GM04504 (cell line): ENCODE measurements around the gene HEMGN.

Source experiments
- DNase-seq: peaks from one replicate; pipeline ENCODE4 v3.0.0-alpha.2; 2012; ENCODE audit warnings: low read depth

HEMGN gene

DNA sequence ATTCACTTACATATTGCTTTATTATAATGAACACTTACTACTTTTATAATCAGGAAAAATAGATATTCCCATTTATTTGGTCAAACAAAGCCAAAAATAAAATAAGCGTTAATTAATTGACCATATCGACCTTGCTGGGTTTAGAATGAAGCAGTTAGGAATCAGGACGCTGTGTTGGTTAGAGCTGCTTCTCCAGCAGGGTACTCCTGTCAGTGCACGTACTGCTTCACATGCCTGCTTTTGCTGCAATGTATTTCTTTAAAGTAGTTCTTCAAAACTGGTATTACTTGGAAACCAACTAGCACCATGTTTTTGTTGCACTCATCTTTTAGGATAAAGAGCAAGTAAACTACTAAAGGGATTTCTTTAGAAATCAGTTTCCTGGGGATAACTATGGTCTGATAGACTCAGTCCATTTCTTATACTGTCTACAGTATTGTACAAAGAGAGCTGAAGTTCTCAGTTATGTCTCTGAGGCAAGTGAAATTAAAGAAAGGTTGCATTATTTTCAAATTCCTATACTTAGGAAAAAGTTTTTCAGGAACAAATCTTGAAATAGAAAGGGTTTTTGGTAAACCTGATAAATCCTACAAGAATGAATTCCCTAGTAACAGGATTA is 8.9 kb downstream of the HEMGN start:
- DNase-seq = no peak

DNA sequence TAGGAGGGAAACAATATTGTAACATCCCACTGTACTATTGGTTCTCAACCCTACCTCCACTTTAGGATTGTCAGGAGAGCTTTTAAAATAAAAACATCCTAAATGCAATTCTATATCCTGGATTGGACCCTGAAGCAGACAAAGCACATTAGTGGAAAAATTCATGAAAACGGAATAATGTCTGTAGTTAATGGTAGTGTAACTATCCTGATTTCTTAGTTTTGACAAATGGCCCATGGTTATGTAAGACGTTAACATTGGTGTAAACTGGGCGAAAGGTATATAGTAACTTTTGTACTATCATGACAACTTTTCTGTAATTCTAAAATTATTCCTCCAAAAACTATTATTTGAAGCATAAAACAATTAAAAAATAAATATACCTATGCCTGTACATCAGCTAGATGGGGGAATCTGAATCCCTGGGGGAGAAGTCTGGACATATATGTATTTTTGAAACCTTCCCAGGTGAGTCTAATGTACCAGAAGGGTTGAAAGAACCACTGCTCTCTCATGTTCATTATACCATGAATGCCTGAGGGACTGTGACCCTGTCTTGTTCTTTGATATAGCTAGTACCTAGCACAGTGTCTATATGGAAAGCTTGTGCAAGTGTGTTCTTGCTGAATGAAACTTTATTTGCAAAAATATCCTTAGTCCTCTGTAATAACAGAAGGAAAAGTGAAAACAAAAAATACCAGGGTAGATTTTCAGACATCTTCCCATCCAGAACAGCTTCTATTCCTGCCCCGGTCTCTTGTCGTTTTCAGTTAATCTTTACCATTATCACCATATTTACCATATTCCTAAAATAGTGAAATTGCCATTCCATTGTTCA is 12.3 kb downstream of the HEMGN start:
- DNase-seq = no peak

DNA sequence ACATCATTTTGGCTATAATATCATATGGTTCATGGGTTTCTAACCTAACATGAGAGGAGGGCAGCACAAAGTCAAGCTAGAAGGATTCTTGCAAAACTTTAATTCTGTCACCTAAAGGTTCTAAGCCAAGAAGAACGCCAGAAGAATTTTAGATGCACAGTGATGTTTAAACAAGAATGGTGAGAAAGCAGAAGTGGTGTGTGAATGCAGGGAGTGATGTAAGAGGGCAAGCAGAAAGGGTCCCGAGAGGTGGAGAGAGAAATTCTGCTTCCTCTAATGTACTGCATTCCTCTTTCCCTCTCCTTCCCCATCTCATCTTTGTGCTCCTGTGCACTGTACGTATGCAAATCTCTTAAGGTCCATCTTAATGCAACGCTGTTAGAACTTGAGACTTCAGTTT is 13.6 kb downstream of the HEMGN start:
- DNase-seq = no peak

DNA sequence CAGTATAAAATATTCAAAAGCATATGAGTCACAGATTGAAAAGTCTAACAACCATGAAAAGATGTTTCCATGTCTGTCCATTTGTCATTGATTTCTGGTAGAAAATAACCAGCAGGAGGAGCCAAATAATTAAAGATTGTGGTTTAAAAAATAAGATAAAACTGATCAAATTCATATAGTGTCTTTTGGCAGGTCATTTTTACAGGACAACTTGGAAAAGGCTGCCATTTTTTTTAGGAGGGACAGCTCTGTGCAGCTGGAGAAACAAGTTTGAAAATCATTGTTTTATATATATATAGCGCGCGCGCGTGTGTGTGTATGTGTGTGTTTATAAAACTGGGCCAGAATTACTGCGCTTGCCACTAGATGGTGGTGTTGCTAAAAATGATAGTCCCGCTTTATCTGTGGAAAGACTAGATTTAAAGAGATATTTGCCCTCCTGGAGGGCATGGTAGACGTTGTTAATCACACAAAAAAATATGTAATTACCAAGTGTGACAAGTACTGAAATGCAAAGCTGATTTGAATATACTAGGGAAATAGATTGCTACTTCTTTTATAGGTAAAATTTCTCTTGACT is 14.4 kb downstream of the HEMGN start:
- peak; percentile 56 for DNase-seq

DNA sequence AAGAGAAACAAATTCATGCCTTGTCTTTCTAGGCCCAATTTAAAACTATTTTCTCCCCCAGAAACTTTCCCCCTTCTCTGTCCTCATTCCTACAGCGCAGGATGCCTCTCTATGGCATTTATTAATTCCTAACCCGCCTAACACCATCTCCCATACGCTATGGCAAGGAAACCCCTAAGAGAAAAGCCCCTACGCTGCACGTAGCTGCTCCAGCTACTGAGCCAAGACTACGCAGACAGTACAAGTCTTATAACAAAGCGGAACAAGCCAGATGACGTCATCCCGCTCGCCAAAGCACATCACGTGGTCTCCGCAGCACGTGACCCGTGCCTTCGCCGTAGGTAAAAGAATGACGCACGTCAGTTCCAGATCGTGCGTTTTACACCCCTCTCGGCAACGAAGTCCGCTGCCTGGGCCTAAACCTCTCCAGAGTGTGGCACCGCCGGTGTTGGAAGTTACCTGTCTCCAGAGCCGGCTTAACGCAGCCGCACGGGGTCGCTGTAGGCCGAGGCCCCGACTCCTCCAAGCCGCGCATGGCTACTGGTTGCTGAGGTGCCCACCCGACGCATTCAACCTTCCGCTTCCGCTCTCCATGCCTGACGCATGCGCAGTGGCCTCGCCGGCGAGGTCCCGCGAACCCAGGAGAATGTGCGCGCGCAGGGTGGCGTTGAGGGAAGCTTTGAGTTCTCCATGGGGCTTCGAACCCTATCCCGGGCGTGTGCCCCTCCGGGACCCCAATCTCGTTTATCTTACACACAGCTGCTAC is 15.8 kb downstream of the HEMGN start, which contains the start of gene TRMO:
Gene TRMO (minus strand): TSS at position 542 of the 766 bp plus-strand sequence. CDS start 7 bp downstream, at position 535.
- DNase-seq = peak; percentile 93

DNA sequence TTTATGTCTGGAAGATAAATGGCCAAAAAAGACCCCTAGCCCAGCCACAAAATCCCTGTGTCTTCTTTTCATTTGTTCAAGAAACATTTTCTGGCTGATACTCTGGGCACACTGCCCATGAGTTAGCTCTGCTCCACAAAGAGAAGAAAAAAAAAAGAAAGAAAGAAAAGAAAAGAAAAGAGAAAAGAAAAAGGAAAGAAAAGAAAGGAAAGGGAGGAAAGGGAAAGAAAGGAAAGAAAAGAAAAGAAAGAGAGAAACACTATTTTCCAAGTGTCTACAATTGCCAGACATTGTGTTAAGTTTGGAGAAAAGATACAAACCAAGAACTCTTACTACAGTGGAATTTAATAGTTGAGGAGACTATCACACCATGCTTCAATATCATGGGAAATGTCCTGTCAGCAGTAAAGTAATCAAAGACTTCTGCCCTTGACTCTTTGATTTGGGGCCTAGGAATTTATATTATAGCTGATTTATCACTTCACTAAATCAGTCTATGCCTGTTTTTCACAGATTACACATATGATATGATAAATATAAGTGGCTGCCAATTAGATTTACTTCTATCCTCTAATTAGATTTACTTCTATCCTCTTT is 18.7 kb downstream of the HEMGN start:
- no peak for DNase-seq

DNA sequence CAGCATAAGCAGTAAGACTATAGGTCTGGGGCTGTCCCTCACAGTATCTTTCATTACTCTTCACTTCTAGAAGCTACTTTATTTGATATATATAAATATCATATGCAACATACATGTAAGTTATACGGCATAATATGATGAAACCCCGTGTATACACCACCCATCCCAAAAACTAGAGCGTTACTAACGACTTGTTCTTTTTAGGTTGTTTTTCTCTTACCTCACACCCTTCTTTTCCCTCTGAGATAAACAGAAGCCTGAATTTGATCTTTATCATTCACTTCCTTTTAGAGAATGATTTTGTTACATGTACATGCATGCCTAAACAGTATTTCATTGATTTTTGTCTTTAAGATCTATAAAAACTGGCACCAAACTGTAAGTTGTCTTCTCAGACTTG is 19.4 kb downstream of the HEMGN start:
- no peak for DNase-seq

DNA sequence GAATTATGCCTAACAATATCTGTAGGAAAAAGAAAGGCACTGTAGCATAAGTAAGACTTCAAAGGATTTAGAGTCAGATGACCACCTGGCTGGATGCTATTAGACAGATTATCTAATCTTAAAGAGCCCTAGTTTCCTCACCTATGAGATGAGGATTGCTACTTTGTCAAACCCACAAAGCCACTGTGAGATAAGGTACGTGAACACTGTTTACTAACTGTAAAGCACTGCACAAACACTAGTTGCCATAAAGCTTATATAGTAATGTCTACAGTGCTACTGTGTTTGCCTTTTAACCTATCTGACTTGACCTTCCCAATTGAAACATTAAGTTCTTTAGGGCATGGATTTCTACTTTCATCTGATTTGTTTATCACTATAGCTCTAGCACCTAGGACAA is 26.0 kb downstream of the HEMGN start:
- no peak for DNase-seq

DNA sequence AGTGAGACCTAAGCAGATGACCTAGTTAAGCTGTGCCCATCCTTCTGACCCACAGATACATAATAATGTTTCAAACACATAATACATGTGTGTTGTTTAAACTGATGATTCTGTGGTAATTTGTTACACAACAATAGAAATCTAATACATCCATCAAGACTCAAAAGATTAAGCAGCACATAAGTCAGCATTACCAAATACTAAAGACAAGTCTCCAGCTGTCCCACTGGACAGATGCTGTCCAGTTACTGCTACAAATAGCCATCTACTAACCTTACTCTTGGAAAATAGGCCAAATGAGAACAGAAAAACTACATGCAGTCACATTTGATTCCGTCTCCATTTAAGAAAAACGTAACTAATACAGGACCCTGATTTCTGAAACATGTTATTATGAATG is 26.4 kb downstream of the HEMGN start:
- DNase-seq = no peak

DNA sequence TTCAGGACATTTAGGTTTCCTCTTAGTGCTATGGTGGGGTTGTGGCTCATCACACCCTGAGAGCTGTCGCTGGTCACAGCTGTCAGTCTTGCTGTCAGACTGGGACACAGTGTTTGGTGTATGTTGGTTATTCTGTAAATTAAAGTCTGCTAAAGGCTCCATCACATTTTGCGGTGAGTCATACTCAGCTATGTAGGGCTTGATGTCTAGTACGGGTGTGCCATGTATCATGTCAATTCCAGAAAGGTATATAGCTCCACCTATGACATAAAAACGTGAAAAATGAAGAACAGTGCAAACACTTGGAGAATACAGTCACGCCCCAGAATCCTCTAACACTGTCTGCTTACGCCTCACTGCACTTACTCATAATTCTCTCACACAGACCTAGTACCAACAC is 27.6 kb downstream of the HEMGN start:
- DNase-seq = no peak

DNA sequence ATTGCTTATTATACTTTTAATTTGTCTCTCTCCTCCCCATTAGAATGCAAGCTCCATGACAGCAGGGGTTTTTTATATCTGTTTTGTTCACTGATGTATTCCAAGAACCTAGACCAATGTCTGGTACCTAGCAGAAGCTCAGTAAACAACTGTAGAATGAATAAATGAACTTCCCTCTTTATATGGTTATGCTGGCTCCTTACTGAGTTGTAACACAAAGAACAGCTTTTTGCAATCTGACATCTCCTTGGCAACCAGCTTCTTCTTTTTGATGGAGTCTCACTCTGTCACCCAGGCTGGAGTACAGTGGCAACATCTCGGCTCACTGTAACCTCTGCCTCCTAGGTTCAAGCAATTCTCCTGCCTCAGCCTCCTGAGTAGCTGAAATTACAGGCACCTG is 29.3 kb downstream of the HEMGN start:
- DNase-seq = no peak

DNA sequence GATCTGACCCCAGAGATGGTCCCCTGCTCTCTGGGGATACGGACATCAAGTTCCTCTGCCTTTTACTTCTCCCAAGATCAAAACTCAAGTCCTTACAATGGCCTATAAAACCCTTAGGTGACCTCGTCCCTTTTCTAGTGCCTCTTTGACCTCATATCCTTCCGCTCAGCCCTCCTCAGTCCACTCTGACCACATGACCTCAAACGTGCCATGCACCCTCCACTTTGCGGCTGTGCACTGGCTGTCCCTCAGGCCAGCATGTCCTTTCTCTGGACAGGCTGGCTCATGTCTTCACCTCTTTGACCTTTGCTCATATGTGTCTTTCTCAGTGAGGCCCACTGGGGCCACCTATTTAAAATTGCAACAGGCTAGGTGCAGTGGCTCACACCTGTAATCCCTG is 30.3 kb downstream of the HEMGN start:
- no peak for DNase-seq

DNA sequence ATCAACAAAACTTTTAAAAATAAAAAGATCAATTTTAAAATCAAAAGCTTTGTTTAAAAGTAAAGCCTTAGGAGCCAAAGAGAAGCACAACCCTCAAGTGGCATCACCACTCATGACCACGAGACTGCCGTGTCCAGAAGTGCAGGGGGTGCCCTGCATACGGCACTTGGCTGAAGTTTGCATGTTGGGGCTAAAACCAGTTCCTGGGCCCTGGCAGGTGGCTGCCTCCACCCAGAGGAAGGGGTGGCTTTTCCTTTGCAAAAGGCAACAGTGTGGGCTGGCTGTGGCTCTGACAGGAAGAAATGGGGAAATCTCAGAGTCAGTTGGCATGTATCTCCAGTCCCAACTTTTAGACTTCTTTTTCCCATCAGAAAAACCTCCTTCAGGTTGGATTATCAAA is 30.9 kb downstream of the HEMGN start:
- DNase-seq = no peak

DNA sequence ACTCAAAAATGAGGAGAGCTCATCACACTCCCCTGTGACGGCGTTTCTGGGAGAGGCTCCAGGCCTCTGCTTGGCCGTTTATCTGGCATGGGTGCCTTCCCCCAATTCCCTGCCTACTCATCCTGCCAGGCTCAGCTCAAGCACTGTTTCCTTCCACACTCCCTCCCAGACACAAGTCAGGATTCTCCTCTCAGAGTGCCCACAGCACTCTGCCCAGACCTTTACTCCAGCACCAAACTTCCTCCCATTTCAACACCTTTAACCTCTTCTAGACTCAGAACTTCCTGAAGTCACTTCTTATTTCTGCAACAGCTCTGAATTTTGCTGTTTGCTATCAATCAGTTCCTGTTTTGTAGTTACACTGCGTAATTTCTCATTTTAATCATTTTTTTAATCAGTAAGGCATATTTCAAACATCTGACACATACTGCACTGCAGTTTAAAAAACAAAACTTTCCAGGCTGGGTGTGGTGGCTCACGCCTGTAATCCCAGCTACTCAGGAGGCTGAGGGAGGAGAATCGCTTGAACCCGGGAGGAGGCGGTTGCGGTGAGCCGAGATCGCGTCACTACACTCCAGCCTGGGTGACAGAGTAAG is 31.6 kb downstream of the HEMGN start:
- no peak for DNase-seq

DNA sequence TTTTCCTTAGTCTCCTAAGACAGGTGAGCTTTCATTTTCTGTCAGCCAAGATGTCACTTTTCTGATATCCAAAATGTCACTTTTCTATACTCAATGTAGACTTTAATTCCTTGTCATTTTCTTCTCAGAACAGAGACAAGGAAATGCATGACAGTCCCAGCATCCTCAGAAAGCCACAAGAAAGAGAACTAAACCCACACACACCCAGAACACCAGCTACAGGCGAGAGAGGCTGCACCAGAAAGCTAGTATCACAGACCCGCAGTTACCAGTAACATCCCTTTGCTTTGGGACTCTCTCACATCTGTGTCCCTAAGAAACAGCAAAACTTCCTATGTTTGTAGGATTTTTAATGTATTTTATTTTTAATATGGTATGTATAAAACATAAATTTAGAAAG is 32.7 kb downstream of the HEMGN start:
- no peak for DNase-seq

DNA sequence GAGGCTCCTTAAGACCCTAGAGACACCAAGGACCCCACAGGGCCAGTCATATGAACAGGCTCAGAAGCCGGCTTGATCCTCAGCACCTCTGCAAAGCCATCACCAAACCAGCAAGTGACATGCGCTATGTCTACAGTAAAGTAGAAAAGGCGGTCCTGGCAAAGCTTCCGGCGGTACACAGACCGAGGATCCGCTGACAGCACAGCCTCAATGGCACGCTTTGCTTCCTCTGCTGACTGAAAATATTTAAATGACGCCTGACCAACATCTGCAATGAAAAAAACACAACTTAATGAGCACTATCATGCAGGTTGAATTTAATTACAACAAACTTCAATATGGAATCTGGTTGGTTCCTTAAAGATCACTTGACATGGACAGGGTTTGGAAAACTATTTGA is 33.2 kb downstream of the HEMGN start:
- DNase-seq = no peak

DNA sequence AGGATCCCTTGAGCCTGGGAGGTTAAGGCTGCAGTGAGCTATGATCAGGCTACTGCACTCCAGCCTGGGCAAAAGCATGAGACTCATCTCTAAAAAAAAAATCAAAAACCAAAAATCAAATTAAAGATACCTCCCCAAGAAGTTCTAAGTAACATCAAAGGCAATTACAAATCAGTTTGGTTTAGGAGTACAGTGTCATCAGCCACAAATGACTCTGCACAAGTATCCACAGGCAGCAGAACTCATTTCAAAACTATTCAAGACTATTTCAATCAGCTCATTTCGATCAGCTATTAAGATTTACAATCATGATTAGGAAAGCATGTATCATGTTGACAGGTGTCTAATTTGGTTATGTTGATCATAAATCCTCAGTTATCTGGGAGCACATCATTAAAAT is 34.8 kb downstream of the HEMGN start:
- DNase-seq = no peak

DNA sequence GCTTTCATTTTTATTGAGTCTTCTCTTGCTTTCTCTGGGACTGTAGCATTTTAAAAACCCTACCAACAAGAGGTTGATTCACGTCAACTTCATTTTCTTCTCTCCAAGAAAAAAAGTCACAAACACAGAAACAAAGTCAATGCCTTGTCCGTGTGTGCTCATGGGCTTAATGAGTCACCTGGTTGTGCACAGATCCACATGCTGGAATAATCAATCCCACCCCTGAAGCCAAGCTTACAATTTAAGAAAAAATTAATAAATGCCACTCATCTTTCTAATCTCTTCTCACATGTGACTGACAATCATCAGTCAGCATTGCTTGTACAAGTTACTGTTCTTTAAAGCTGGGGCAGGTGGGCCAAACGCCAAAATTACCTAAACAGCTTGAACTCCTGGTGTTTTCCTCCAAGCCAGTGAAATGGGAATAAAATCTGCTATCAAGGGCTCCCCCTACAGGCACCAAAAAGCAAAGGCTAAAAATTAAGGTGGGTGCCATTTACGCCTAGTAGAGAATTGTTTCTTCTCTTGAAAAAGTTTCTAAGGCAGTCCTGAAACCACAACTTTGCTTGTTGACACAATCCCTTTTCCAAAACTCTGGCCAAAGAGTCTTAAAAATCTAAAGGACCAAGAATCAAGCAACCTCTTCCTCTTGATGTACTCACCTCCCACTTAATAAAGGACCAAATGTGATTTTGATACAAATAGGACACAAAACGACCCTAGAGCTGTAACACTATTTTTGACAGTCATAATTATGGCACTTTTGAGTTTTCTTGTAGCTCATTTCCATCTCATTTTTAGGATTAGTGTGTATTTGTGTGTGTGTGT is 37.0 kb downstream of the HEMGN start:
- DNase-seq = no peak

DNA sequence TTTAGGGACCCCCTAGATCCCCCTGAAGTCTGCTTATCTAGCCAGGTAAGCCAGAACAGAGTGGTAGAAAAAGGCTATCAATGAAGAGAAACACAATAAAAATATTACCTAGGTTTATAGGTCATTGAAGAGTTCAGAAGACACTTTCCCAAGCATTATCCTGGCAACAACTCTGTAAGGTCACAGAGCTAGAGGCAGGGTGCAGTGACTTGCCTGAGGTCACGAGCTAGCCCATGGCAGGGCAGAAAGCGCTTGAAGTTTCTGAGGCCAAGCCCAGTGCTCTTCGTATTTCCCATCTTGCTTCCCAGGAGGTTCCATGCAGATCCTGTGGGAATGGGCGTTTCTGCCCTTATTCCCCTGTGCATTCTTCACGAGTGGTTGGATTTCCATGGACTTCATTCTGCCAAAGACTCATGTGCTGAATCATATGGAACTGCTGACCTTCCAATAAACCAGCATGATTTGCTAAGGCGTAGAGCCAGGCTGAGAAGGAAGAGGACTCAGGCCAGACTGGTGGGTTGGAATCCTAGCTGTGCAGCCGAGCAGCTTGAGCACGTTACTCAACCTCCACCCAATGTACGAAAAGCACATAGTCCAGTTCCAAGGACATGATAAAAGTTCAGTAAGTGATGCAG is 37.8 kb downstream of the HEMGN start:
- no peak for DNase-seq

DNA sequence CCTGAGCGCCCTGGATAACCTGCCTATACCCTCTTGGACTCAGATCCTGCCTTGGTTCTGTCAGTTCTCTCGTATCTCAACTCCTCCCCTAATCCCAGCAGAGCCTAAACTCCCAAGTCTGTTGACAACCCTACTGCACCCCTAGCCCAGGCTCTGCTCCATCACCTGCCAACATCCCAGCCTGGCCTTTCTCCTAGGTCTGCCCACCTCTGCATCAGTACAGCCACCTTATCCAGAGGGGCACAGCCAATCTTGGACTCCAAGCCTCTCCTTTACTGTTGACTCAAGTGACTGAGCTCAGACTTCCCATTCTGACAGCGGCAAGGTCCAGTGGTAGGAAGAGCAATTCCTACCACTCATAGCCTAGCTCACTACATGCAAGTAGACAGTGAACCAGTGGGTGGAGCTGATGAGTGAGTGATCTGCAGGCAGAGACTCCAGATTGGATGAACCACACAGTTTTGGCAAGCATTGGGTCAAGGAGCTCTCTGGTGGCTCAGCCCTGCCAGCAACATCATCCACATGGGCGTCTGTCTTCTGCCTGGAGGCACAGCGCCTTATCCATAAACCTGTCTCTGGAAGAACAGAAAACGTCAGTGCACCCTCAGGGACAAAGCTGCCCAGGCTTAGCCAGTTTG is 42.2 kb downstream of the HEMGN start:
- DNase-seq = no peak
